Mesendoderm (in vitro differentiated cells): Measurements from ENCODE around the gene PKD2L1.

ENCODE experiments used
- DNase-seq: peaks from one replicate; pipeline ENCODE4 v3.0.0; 2013
- H2AK5ac ChIP-seq: 2 replicates; pipeline ENCODE4 v1.6.1; 2013; ENCODE audit warnings: low read length, inconsistent platforms
- H2BK120ac ChIP-seq: 2 replicates; pipeline ENCODE4 v1.6.1; 2013; ENCODE audit warnings: low read depth, mild to moderate bottlenecking, low read length, moderate library complexity, mixed read lengths
- H2BK15ac ChIP-seq: replicated peaks from 2 replicates; pipeline ENCODE4 v1.6.1; 2013; ENCODE audit warnings: low read depth, mild to moderate bottlenecking, moderate library complexity
- H2BK5ac ChIP-seq: 2 replicates; pipeline ENCODE4 v1.6.1; 2013; ENCODE audit warnings: low read length, inconsistent platforms
- H3K18ac ChIP-seq: 2 replicates; pipeline ENCODE4 v1.6.1; 2013; ENCODE audit warnings: mild to moderate bottlenecking, low read length, mixed read lengths
- H3K23ac ChIP-seq: one replicate; pipeline ENCODE4 v1.6.1; 2013; ENCODE audit warnings: low read length
- H3K27ac ChIP-seq: 2 replicates; pipeline ENCODE4 v1.5.1; 2013; ENCODE audit warnings: low read depth, mild to moderate bottlenecking, inconsistent platforms, low read length, moderate library complexity
- H3K27me3 ChIP-seq: 2 replicates; pipeline ENCODE4 v1.6.1; 2013; ENCODE audit warnings: low read length, control low read depth, mild to moderate bottlenecking, inconsistent platforms; ENCODE audit not compliant: insufficient read depth, poor library complexity
- H3K36me3 ChIP-seq: 2 replicates; pipeline ENCODE4 v1.6.1; 2013; ENCODE audit warnings: low read length, inconsistent platforms; ENCODE audit not compliant: control insufficient read depth, insufficient read depth
- H3K4ac ChIP-seq: one replicate; pipeline ENCODE4 v1.6.1; 2013; ENCODE audit warnings: low read depth, mild to moderate bottlenecking, low read length, moderate library complexity
- H3K4me1 ChIP-seq: 2 replicates; pipeline ENCODE4 v1.6.1; 2013; ENCODE audit warnings: low read depth, low read length, inconsistent platforms; ENCODE audit not compliant: control insufficient read depth
- H3K4me2 ChIP-seq: 2 replicates; pipeline ENCODE4 v1.6.1; 2013; ENCODE audit warnings: low read length
- H3K4me3 ChIP-seq: 2 replicates; pipeline ENCODE4 v1.5.1; 2013; ENCODE audit warnings: mild to moderate bottlenecking, low read length
- H3K56ac ChIP-seq: one replicate; pipeline ENCODE4 v1.6.1; 2013; ENCODE audit warnings: low read length
- H3K79me1 ChIP-seq: 2 replicates; pipeline ENCODE4 v1.6.1; 2013; ENCODE audit warnings: low read length, inconsistent platforms
- H3K79me2 ChIP-seq: 2 replicates; pipeline ENCODE4 v1.6.1; 2013; ENCODE audit warnings: mild to moderate bottlenecking, low read length; ENCODE audit not compliant: control insufficient read depth, insufficient read depth
- H3K9ac ChIP-seq: 2 replicates; pipeline ENCODE4 v1.6.1; 2013; ENCODE audit warnings: low read length, inconsistent platforms
- H4K5ac ChIP-seq: one replicate; pipeline ENCODE4 v1.6.1; 2013; ENCODE audit warnings: low read length
- H4K8ac ChIP-seq: one replicate; pipeline ENCODE4 v1.6.1; 2013; ENCODE audit warnings: low read depth, mild to moderate bottlenecking, control low read depth, low read length, moderate library complexity
- WGBS: extraction: QIAGEN DNeasy Blood & Tissue Kit; methylation state at CpG from one replicate; pipeline ENCODE4 v1.1.7; 2013; ENCODE audit warnings: low lambda C conversion rate, missing lambda C conversion rate; ENCODE audit not compliant: insufficient coverage; ENCODE audit errors: extremely low coverage; 5-methylcytosine and 5-hydroxymethylcytosine counted together

PKD2L1 gene

DNA sequence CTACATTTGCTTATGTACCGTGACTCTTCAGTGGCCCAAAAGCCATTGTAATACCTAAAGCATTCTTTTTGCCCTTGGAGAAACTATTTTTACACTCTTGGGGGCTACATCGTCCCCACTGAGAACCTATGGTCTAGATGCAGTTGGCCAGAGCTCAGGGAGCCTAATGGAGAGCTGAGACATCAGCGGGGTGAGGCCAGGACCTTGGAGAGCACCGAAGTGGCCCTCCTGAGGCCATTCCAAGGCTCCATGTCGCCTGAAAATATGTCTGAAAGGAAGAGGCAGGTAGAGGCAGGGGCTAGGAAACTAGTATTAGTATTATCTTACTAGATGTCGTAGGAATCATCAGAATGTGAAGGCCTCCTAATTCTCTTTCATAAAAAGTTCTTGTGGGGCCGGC, 4.9 kb downstream of the PKD2L1 start:
- no peak overlapping the region for H3K56ac ChIP-seq
- H3K23ac ChIP-seq: no peak overlapping the region
- no peaks in the 10 kb centered on the region for H3K79me1 ChIP-seq
- no peak overlapping the region for H2BK5ac ChIP-seq
- peak; percentile 50 for DNase-seq
- no CpG with 5 or more reads among the region's 7 CpGs for WGBS
- no peak overlapping the region for H3K18ac ChIP-seq
- H3K79me2 ChIP-seq: no peaks in the 10 kb centered on the region
- no peak overlapping the region for H3K4me2 ChIP-seq
- H3K27ac ChIP-seq: no peak overlapping the region
- H3K4me1 ChIP-seq: no peaks in the 10 kb centered on the region
- no peaks in the 10 kb centered on the region for H3K36me3 ChIP-seq
- no peak overlapping the region for H3K4me3 ChIP-seq
- no peak overlapping the region for H2BK120ac ChIP-seq
- no peak overlapping the region for H3K9ac ChIP-seq
- no peak overlapping the region for H2BK15ac ChIP-seq
- no peak overlapping the region for H4K5ac ChIP-seq
- no peak overlapping the region for H2AK5ac ChIP-seq
- H3K27me3 ChIP-seq: no peaks in the 10 kb centered on the region
- H3K4ac ChIP-seq: no peak overlapping the region
- no peak overlapping the region for H4K8ac ChIP-seq

DNA sequence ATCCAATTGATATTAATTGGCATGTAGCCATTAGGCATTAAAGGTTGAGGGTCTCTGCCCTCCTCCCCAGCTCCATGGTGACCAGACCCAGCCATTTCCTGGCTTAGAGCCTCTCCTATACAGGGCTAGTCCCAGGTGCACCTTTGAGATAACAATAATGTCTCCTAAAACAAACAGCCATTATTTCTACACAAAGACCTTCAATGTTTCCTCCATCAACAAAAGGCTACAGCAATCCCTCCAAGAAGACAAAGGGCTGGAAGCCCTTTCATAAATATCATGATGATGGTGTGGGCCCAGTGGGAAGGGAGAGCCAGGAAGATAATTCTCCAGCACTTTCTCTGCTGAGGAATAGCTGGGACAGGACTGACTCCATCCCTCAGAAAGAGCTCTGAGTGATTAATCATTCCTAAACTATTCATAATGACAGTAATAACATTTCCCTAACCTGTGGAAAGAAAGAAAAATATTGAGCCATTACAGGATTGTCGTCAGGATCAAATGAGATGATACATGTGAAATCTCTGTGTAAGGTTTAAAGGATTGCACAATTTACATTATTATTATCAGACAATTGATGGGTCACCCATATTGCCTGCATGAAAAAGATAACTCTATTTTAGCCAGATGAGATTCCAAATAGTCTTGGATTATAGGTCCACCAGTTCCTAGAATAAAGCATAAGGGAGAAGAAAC, 10.2 kb downstream of the PKD2L1 start:
- Histone ChIP-seq H4K8ac (no peak overlapping the region), H4K5ac (no peak overlapping the region), H2BK5ac (no peak overlapping the region), H2AK5ac (no peak overlapping the region), H3K4me2 (no peak overlapping the region), H3K23ac (no peak overlapping the region), H3K56ac (no peak overlapping the region), H3K4me3 (no peak overlapping the region), H3K27me3 (no peaks in the 10 kb centered on the region), H2BK120ac (no peak overlapping the region), H3K79me1 (no peaks in the 10 kb centered on the region), H3K9ac (no peak overlapping the region), H3K18ac (no peak overlapping the region), H3K4me1 (no peaks in the 10 kb centered on the region), H3K36me3 (no peaks in the 10 kb centered on the region), H3K79me2 (no peaks in the 10 kb centered on the region), H3K27ac (no peak overlapping the region), H3K4ac (no peak overlapping the region), H2BK15ac (no peak overlapping the region)
- WGBS: no CpG with 5 or more reads among the region's 1 CpG
- DNase-seq: no peak

DNA sequence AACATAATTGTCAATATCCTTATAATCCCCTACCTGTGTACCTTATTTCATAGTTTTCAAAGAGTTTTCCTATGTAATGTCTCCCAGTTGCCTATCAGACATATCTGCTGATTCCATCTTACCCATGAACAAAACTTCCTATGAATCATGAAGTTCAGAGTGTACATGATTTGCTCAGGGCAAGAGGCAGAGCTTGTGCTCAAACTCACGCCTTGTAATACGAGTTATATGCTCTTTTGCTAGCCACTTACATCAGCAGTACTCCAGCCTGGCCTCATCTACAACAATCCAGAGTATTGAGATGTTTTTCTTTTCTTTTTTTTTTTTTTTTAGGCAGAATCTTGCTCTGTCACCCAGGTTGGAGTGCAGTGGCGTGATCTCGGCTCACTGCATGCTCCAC, 11.8 kb downstream of the PKD2L1 start:
- no peaks in the 10 kb centered on the region for H3K36me3 ChIP-seq
- H3K4ac ChIP-seq: no peak overlapping the region
- no peak overlapping the region for H3K27ac ChIP-seq
- H3K27me3 ChIP-seq: no peaks in the 10 kb centered on the region
- H3K18ac ChIP-seq: no peak overlapping the region
- H3K79me2 ChIP-seq: no peaks in the 10 kb centered on the region
- no peak overlapping the region for H4K8ac ChIP-seq
- no peak overlapping the region for H3K9ac ChIP-seq
- no peak overlapping the region for H3K4me2 ChIP-seq
- H2BK120ac ChIP-seq: no peak overlapping the region
- H4K5ac ChIP-seq: no peak overlapping the region
- no peak overlapping the region for H3K56ac ChIP-seq
- no CpG with 5 or more reads among the region's 4 CpGs for WGBS
- H3K23ac ChIP-seq: no peak overlapping the region
- no peak for DNase-seq
- no peak overlapping the region for H2BK5ac ChIP-seq
- no peak overlapping the region for H2AK5ac ChIP-seq
- H3K4me3 ChIP-seq: no peak overlapping the region
- H2BK15ac ChIP-seq: no peak overlapping the region
- no peaks in the 10 kb centered on the region for H3K4me1 ChIP-seq
- H3K79me1 ChIP-seq: no peaks in the 10 kb centered on the region

DNA sequence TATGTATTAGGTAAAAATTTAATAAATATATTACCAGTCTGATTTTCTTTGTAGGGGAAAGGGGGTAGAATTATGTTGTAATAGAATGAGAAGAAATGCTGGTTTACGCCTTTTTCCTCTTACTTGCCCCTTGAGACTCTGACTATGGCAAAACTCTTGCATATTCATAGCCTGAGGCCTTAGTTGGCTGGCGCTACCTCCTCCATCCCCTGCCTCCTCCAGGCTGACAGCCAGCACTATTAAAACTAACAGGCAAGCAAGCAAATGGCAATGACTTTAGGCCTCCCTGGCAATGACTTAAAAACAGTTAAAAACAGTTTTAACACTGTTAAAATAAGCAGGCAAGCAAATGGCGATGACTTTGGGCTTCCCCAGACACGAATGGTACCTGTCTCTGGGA, 14.4 kb downstream of the PKD2L1 start:
- H2AK5ac ChIP-seq: no peak overlapping the region
- no peak overlapping the region for H3K23ac ChIP-seq
- H3K27me3 ChIP-seq: no peaks in the 10 kb centered on the region
- no peak overlapping the region for H3K4me2 ChIP-seq
- H3K56ac ChIP-seq: no peak overlapping the region
- H2BK15ac ChIP-seq: no peak overlapping the region
- H3K4me3 ChIP-seq: no peak overlapping the region
- no peak overlapping the region for H3K9ac ChIP-seq
- H3K4ac ChIP-seq: no peak overlapping the region
- no peak overlapping the region for H2BK5ac ChIP-seq
- H2BK120ac ChIP-seq: no peak overlapping the region
- H3K18ac ChIP-seq: no peak overlapping the region
- H4K5ac ChIP-seq: no peak overlapping the region
- H3K79me2 ChIP-seq: no peaks in the 10 kb centered on the region
- no peaks in the 10 kb centered on the region for H3K79me1 ChIP-seq
- H3K27ac ChIP-seq: no peak overlapping the region
- H3K4me1 ChIP-seq: no peaks in the 10 kb centered on the region
- H3K36me3 ChIP-seq: no peaks in the 10 kb centered on the region
- no peak overlapping the region for H4K8ac ChIP-seq
- no CpG with 5 or more reads among the region's 4 CpGs for WGBS
- DNase-seq: peak; percentile 31

DNA sequence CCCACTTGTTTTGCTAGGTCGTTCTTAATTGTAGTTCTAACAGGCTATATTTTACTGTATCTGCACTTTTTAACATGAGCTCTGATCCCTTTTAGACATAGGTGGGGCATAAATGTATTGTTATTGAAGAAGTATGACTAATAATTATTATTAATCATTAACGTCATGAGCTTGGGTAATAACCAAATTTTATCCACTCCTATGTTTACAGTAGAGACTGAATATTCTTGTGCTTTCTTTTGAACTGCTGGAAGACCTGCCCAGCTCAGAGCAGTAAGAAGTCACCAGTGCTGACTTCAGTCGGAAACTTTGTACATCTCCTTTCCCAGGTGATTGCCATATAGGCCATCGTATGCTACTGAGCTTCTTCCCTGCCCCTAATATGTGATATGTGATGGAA, 18.7 kb downstream of the PKD2L1 start:
- H4K5ac ChIP-seq: no peak overlapping the region
- H3K56ac ChIP-seq: no peak overlapping the region
- no peaks in the 10 kb centered on the region for H3K36me3 ChIP-seq
- H2BK5ac ChIP-seq: no peak overlapping the region
- H2BK120ac ChIP-seq: no peak overlapping the region
- no peak overlapping the region for H3K27ac ChIP-seq
- H3K23ac ChIP-seq: no peak overlapping the region
- H3K18ac ChIP-seq: no peak overlapping the region
- H4K8ac ChIP-seq: no peak overlapping the region
- DNase-seq: no peak
- H3K9ac ChIP-seq: no peak overlapping the region
- no peak overlapping the region for H2BK15ac ChIP-seq
- no peaks in the 10 kb centered on the region for H3K79me1 ChIP-seq
- WGBS: no CpG with 5 or more reads among the region's 4 CpGs
- no peaks in the 10 kb centered on the region for H3K27me3 ChIP-seq
- H3K79me2 ChIP-seq: no peaks in the 10 kb centered on the region
- no peak overlapping the region for H3K4ac ChIP-seq
- no peak overlapping the region for H2AK5ac ChIP-seq
- no peaks in the 10 kb centered on the region for H3K4me1 ChIP-seq
- no peak overlapping the region for H3K4me3 ChIP-seq
- H3K4me2 ChIP-seq: no peak overlapping the region

DNA sequence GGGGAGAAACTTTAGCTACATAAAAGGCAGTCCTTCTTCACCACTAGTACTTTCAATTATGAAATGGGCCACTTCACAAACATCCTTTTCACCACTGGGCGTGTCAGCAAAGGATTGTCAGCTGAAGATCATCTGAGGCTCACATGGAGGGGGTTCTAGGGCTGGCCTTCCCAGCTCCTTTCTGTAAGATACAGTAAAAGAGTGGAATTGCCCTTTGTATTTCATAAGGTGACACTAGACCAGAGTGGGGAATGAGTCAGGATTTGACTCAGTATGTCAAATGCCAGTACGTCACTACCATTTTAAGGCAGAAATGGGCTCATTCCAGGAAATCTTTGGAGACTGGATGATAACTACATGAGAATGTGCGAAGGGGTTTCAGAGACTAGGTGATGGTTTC, 22.3 kb downstream of the PKD2L1 start:
- no peak for DNase-seq
- no peak overlapping the region for H3K9ac ChIP-seq
- no peaks in the 10 kb centered on the region for H3K27me3 ChIP-seq
- H2AK5ac ChIP-seq: no peak overlapping the region
- no peaks in the 10 kb centered on the region for H3K4me1 ChIP-seq
- no peaks in the 10 kb centered on the region for H3K79me1 ChIP-seq
- no peak overlapping the region for H3K23ac ChIP-seq
- H3K4me3 ChIP-seq: no peak overlapping the region
- no peaks in the 10 kb centered on the region for H3K79me2 ChIP-seq
- H2BK5ac ChIP-seq: no peak overlapping the region
- no peak overlapping the region for H3K27ac ChIP-seq
- no peak overlapping the region for H3K4me2 ChIP-seq
- H4K5ac ChIP-seq: no peak overlapping the region
- no CpG with 5 or more reads among the region's 3 CpGs for WGBS
- no peak overlapping the region for H4K8ac ChIP-seq
- no peak overlapping the region for H3K4ac ChIP-seq
- no peak overlapping the region for H2BK120ac ChIP-seq
- no peak overlapping the region for H3K56ac ChIP-seq
- H3K36me3 ChIP-seq: no peaks in the 10 kb centered on the region
- H2BK15ac ChIP-seq: no peak overlapping the region
- no peak overlapping the region for H3K18ac ChIP-seq
